PC-3 (cell line): ENCODE measurements around the gene METTL16.

Source experiments
- CTCF ChIP-seq: fragments of 300-600 bp; sonication (generic); conservative IDR thresholded peaks from 2 replicates; pipeline ENCODE4 v1.5.1; 2017; ENCODE audit warnings: antibody characterized with exemption, low read depth, mild to moderate bottlenecking, low read length
- EZH2phosphoT487 ChIP-seq: fragments of 300-600 bp; sonication (generic); IDR thresholded peaks from 2 replicates; pipeline ENCODE4 v1.6.1; 2018; ENCODE audit warnings: mild to moderate bottlenecking, antibody characterized with exemption, low read length, borderline replicate concordance

DNA sequence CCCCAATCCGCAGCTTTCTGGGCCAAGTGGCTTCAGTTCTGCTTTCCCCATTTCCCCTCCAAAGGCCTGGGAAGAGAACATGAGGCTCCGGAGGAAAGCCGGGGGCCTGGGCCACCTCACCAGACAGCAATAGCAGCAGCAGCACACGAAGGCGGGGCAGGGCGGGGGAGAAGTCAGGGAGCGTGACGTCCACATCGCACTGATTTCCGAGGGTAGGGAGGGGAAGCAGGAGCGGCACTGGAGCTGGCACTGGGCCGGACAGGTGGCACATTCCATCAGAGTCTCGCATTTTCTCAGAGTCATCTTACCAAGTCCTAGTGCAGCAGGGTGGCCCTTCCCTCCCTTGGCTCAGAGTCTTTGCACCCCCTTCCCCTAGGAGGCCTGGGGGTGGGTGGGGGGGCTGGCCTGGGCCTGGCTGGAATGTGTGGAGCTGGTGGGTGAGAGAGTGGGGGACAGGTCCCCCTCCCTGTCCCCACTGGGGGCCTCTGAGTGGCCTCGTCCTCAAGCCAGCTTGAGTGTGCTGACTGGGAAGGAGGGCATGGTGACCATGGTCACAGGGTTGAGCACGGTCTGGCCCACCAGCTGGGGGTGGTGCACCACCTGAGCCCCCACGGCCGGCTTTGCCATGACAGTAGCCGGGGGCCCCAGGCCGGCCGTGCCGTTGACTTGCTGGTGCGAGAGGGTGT, 125.1 kb downstream of the METTL16 start:
- TF ChIP-seq EZH2phosphoT487 (no peak), CTCF (no peak)
